Measurements from ENCODE around the gene SLC7A14. TPM values are rescaled to one million over a fixed set of nuclear protein-coding genes. Genes with fewer than 3 reads are reported as not detected.

Gene SLC7A14
- total RNA-seq, 2 experiments from 2014 or later, result not detected

DNA sequence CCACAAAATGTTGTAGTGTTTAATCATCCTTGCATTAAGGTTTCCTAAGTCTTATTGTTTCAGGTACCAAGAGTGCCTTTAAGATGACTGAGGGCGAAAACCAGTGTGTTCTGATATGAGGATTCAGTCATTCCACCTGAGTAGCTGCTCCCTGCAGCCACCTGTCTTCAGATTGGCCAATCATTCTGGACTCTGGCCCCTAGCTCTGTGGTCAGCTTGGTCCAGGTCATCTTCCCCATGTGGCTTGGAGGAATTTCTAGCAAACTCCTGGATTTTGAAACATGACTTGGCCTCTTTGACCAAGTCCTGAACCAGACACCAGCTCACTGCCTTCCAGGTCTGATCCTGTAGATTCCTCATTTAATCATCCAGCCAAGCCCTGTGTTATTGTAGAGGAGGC lies 7.8 kb upstream of the SLC7A14 start:
- peaks cover 54% of the 10 kb centered on the region for H3K27me3 Mint-ChIP-seq
- Histone ChIP-seq H3K9me3 (ENCODE audit: control insufficient read depth in 1 of 2, insufficient read depth in 1 of 2, low read length in 2 of 2) (no peaks in the 10 kb centered on the region), H3K27me3 (ENCODE audit: control insufficient read depth in 1 of 2, insufficient read depth in 2 of 2, low read length in 2 of 2) (peaks cover 0 to 3% of the 10 kb centered on the region in 2 experiments), H3K4me1 (ENCODE audit: insufficient read depth, low read length) (no peaks in the 10 kb centered on the region), H3K36me3 (ENCODE audit: insufficient read depth, low read length) (no peaks in the 10 kb centered on the region), H3K4me3 (ENCODE audit: low read length) (no peak overlapping the region), H3K27ac (ENCODE audit: low read depth in 1 of 2, low read length in 2 of 2) (no peak overlapping the region)
- H3K4me3 Mint-ChIP-seq, result no peak overlapping the region
- no peaks in the 10 kb centered on the region for H3K4me1 Mint-ChIP-seq (ENCODE audit: low read depth)
- DNase-seq (no peak), ATAC-seq (ENCODE audit: poor library complexity) (no peak)
- H3K36me3 Mint-ChIP-seq (ENCODE audit: low read depth), result no peaks in the 10 kb centered on the region
- TF ChIP-seq, protein P1, sequence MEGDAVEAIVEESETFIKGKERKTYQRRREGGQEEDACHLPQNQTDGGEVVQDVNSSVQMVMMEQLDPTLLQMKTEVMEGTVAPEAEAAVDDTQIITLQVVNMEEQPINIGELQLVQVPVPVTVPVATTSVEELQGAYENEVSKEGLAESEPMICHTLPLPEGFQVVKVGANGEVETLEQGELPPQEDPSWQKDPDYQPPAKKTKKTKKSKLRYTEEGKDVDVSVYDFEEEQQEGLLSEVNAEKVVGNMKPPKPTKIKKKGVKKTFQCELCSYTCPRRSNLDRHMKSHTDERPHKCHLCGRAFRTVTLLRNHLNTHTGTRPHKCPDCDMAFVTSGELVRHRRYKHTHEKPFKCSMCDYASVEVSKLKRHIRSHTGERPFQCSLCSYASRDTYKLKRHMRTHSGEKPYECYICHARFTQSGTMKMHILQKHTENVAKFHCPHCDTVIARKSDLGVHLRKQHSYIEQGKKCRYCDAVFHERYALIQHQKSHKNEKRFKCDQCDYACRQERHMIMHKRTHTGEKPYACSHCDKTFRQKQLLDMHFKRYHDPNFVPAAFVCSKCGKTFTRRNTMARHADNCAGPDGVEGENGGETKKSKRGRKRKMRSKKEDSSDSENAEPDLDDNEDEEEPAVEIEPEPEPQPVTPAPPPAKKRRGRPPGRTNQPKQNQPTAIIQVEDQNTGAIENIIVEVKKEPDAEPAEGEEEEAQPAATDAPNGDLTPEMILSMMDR (IDR thresholded peaks at IDR 0.05), result no peak
- ChIA-PET POLR2A (no interaction called here), CTCF (no interaction called here)
- intact Hi-C loops (cut with DNase I, micrococcal nuclease), result no loop called here
- no peaks in the 10 kb centered on the region for H3K9me3 Mint-ChIP-seq
- H3K27ac Mint-ChIP-seq, result no peak overlapping the region

DNA sequence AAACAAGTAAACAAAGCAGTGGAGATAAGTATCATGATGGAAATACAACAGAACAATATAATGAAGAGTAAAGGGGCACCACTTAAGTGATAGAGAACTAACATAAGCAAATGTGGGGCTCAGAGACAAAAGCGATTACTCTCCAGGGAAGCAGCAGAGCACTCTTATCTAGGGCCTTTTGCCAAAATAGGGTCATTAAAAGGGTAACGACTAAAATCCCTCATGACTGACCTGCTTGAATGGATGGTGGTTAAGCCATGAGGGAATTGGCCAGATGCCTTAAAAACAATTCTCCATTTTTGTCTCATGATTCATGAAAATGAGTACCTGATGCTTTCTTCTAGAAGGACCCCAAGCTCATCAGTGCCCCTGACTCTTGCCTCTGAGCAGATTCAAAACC lies 3.2 kb upstream of the SLC7A14 start:
- Mint-ChIP-seq H3K4me3 (no peak overlapping the region), H3K4me1 (ENCODE audit: low read depth) (no peaks in the 10 kb centered on the region), H3K9me3 (peaks cover under 1% of the 10 kb centered on the region), H3K27me3 (peaks cover 80% of the 10 kb centered on the region), H3K27ac (no peak overlapping the region), H3K36me3 (ENCODE audit: low read depth) (no peaks in the 10 kb centered on the region)
- H3K4me1 ChIP-seq (ENCODE audit: insufficient read depth, low read length), result peaks cover 3% of the 10 kb centered on the region
- ChIA-PET CTCF (no interaction called here), POLR2A (no interaction called here)
- ATAC-seq (ENCODE audit: poor library complexity) (no peak), DNase-seq (no peak)
- H3K9me3 ChIP-seq (ENCODE audit: control insufficient read depth in 1 of 2, insufficient read depth in 1 of 2, low read length in 2 of 2), result peaks cover 0 to 22% of the 10 kb centered on the region in 2 experiments
- peaks cover 26 to 40% of the 10 kb centered on the region in 2 experiments for H3K27me3 ChIP-seq (ENCODE audit: control insufficient read depth in 1 of 2, insufficient read depth in 2 of 2, low read length in 2 of 2)
- H3K36me3 ChIP-seq (ENCODE audit: insufficient read depth, low read length), result no peaks in the 10 kb centered on the region
- TF ChIP-seq, protein P1 (IDR thresholded peaks at IDR 0.05), result no peak
- H3K4me3 ChIP-seq (ENCODE audit: low read length), result no peak overlapping the region
- intact Hi-C loops (cut with DNase I, micrococcal nuclease), result no loop called here
- no peak overlapping the region for H3K27ac ChIP-seq (ENCODE audit: low read depth in 1 of 2, low read length in 2 of 2)

DNA sequence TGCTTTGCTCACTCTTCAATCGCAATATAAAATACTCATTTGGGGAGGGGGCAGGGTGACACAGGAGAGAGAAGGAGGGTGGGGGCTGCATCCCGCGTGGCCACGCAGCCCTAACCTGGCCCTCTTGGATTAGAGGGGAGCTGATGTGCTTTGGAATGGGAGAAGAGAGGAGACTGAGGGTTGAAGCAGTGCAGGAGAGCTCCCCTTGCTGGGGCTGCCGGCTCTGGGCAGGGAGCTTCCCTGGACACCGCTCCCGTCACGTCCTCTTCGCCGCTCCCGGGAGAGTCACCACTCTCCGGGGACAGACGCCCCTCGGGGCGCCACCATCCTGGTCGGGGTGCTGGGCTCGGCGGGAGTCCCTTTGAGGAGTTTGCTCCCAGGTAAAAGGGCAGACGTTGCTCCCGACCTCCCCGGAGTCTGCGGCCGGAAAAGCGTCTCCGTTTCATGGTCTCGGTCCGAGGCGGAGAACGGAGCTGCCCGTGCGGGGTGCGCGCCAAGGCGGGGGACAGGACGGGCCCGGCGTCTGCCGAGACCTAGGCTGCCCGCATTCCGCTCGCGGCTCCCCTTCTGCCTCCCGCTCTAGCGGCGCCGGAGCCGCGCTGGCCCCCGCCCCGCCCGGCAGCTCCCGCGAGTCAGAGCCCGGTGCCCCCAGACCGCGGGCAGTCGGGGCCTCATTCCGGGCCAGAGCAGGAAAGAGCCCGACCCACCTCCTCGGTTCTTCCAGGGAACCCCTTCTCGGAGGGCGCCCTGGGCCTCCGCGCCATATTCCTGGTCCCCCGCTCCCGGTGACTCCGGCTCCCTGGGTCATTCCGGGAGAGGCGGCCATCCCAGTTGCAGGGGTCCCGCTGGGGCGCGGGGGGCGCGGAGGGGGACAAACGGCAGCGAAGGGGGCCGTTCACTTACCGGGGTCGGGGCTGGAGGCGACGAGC lies 603 bp downstream of the SLC7A14 start:
- H3K4me1 ChIP-seq (ENCODE audit: insufficient read depth, low read length), result peaks cover 3% of the 10 kb centered on the region
- Mint-ChIP-seq H3K9me3 (peaks cover 9% of the 10 kb centered on the region), H3K27ac (no peak overlapping the region), H3K36me3 (ENCODE audit: low read depth) (no peaks in the 10 kb centered on the region), H3K4me3 (no peak overlapping the region), H3K4me1 (ENCODE audit: low read depth) (no peaks in the 10 kb centered on the region), H3K27me3 (peaks cover 86% of the 10 kb centered on the region)
- no peak for DNase-seq
- TF ChIP-seq, protein P1 (IDR thresholded peaks at IDR 0.05), result no peak
- peaks cover 29 to 57% of the 10 kb centered on the region in 2 experiments for H3K27me3 ChIP-seq (ENCODE audit: control insufficient read depth in 1 of 2, insufficient read depth in 2 of 2, low read length in 2 of 2)
- no peak for ATAC-seq (ENCODE audit: poor library complexity)
- H3K36me3 ChIP-seq (ENCODE audit: insufficient read depth, low read length), result no peaks in the 10 kb centered on the region
- ChIA-PET CTCF (no interaction called here), POLR2A (no interaction called here)
- H3K27ac ChIP-seq (ENCODE audit: low read depth in 1 of 2, low read length in 2 of 2), result no peak overlapping the region
- intact Hi-C loops (cut with DNase I, micrococcal nuclease), result no loop called here
- no peak overlapping the region for H3K4me3 ChIP-seq (ENCODE audit: low read length)
- H3K9me3 ChIP-seq (ENCODE audit: control insufficient read depth in 1 of 2, insufficient read depth in 1 of 2, low read length in 2 of 2), result peaks cover 0 to 22% of the 10 kb centered on the region in 2 experiments

Measured in CD4-positive, alpha-beta T cell (primary cell).